GM12872 (cell line): ENCODE results near the gene HACD4.

Experiments used
- CTCF ChIP-seq: IDR thresholded peaks from 3 replicates; pipeline ENCODE4 v1.5.1; 2011; ENCODE audit warnings: low read depth, mild to moderate bottlenecking, low read length, moderate library complexity; ENCODE audit not compliant: insufficient read depth

HACD4 gene

GRCh38 chr9:21031091-21031807 lies at the start of gene HACD4:
Gene HACD4, minus strand, starts transcription at chr9:21031640. Its CDS starts 50 bp downstream, at chr9:21031590.
- no peak for TF ChIP-seq CTCF

DNA sequence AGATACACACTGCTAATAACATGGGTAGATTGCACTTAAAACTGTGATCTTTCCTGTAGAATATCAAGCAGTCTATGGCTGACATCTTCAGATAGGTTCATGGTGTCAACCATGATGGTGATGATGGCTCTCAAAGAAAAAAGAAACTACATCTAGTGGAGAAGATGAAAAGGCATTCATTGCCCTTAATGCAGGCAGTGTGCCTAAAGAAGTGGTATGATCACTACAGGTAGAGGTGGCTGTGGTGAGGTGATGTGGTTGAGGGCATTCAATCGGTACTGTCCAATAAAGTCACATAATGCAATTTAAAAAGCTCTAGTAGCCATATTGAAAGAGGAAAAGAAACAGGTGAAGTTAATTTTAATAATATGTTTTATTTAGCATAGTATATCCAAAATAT lies 49.4 kb upstream of the HACD4 start:
- no peak for TF ChIP-seq CTCF

DNA sequence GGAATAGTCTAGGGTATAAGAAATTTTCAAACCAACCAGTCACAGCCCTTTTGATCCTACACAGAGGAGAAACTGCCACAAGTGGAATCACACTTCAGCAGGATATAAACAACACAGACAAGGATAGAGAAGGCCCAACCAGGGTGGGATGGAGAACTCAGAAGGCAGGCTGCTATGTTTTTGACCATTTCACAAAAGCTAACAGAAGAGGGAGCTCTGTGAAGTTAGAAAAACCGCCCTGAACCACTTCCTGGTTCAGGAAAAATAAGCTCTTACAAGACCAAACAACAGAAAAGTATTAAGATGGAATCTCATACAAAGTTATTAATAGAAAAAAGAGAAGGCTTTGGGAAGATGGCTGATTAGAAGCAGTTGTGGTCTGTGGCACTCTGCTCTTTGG lies 47.3 kb upstream of the HACD4 start:
- TF ChIP-seq CTCF = peak; percentile 18; the same call in 1 of the 3 replicates

DNA sequence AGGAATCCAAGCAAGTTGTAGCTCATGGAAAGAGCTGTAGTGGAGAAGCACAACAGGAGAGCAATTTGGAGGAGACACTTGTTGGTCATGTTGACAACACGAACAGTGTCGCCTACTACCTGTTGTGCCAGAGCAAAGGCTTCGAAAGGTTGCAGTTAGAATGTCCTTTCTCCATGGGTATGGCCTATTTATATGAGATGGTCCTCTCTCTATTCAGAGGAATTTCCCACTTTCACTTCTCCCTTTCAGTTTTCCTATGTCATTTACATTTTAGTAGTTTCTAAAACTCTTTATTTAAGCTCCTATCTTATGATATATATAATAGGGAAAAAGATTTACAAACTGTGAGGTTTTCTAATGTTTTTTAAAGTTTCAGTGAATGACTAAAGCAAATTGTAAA lies 46.3 kb upstream of the HACD4 start, which contains the start of gene IFNB1:
Gene IFNB1 (minus strand): TSS at position 162 of the 400 bp plus-strand sequence. CDS start 73 bp downstream, at position 89.
- no peak for TF ChIP-seq CTCF

- no peak for TF ChIP-seq CTCF
Observed at GRCh38 chr9:21075484-21075883, 44.0 kb upstream of the HACD4 start.

GRCh38 chr9:21070906-21071305 lies 39.5 kb upstream of the HACD4 start:
- TF ChIP-seq CTCF = no peak

DNA sequence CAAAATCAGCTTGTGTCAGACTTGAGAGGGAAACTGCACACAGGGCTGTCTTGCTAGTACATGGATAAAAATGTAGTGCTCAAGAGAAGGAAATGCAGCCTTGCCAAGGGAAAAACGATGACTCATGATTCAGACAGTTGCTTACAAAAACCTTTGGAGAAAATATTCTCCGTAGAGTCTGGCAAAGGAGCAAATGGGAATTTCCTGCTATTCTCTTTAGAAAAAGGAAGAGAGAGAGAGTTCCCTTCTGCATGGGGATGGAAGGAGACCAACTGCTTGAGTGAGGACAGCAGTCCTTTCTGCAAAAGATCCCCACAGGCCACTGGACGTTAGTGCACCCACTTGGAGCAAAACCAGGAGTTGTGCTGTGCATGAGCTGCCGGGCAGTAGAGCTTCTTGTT lies 38.7 kb upstream of the HACD4 start:
- TF ChIP-seq CTCF = no peak
